Pons (tissue), 1 donor: ENCODE measurements around the gene TIMM23.
"Not testable (repeated sequence)": the region's sequence is repeated elsewhere in the genome, so short reads cannot be mapped to it uniquely, and the experiment has no call there.

Experiments
- DNase-seq: peaks from one replicate; pipeline ENCODE4 v3.0.0-alpha.2; 2016; ENCODE audit warnings: low spot score

The TIMM23 gene

GRCh38 chr10:46024948-46025347 is 52.7 kb downstream of the TIMM23 start:
- no peak for DNase-seq

GRCh38 chr10:46025406-46025805 is 53.1 kb downstream of the TIMM23 start:
- no peak for DNase-seq

- no peak for DNase-seq
Measured at GRCh38 chr10:46026106-46026505, 53.8 kb downstream of the TIMM23 start.

- DNase-seq: peak; percentile 66
Measured at GRCh38 chr10:46028584-46029460, 56.5 kb downstream of the TIMM23 start.

- no peak for DNase-seq
Measured at GRCh38 chr10:46029461-46030030, 57.3 kb downstream of the TIMM23 start.

GRCh38 chr10:46030091-46030937 is 58.0 kb downstream of the TIMM23 start, which contains the start of gene NCOA4:
NCOA4 (minus strand) TSS chr10:46030623; CDS start chr10:46016680, 13,943 bp downstream.
- DNase-seq: peak; percentile 97

- no peak for DNase-seq
Measured at GRCh38 chr10:46031648-46032532, 59.6 kb downstream of the TIMM23 start.

GRCh38 chr10:46033602-46034011 is 61.3 kb downstream of the TIMM23 start:
- no peak for DNase-seq

- no peak for DNase-seq
Measured at GRCh38 chr10:46035923-46036849, 63.9 kb downstream of the TIMM23 start.

GRCh38 chr10:46037107-46037825 is 65.0 kb downstream of the TIMM23 start:
- no peak for DNase-seq

- DNase-seq: no peak
Measured at GRCh38 chr10:46040004-46040403, 67.7 kb downstream of the TIMM23 start.

GRCh38 chr10:46042527-46042926 is 70.2 kb downstream of the TIMM23 start:
- DNase-seq: no peak

GRCh38 chr10:46046261-46046660 is 74.0 kb downstream of the TIMM23 start, which contains the start of gene MSMB:
MSMB (minus strand) TSS chr10:46046269; CDS start chr10:46046237, 32 bp downstream.
- no peak for DNase-seq

- DNase-seq: no peak
Measured at GRCh38 chr10:46048152-46048551, 75.9 kb downstream of the TIMM23 start.

- DNase-seq: not testable (repeated sequence)
Measured at GRCh38 chr10:46049497-46049831, 77.2 kb downstream of the TIMM23 start.

GRCh38 chr10:46050941-46051623 is 78.8 kb downstream of the TIMM23 start:
- DNase-seq: no peak

- DNase-seq: no peak
Measured at GRCh38 chr10:46052057-46052790, 79.9 kb downstream of the TIMM23 start.

GRCh38 chr10:46052791-46053375 is 80.6 kb downstream of the TIMM23 start:
- DNase-seq: no peak
